DMS114 treated with DMSO at 0.1 percent for 48 hours (cell line): ENCODE data around the gene CRHBP.
"Not testable (repeated sequence)": the region's sequence is repeated elsewhere in the genome, so short reads cannot be mapped to it uniquely, and the experiment has no call there.

Experiments
- DNase-seq: peaks from one replicate; lab custom pipeline; 2025; ENCODE audit not compliant: unreplicated experiment; lab: John Stamatoyannopoulos, UW

The CRHBP gene, protein sequence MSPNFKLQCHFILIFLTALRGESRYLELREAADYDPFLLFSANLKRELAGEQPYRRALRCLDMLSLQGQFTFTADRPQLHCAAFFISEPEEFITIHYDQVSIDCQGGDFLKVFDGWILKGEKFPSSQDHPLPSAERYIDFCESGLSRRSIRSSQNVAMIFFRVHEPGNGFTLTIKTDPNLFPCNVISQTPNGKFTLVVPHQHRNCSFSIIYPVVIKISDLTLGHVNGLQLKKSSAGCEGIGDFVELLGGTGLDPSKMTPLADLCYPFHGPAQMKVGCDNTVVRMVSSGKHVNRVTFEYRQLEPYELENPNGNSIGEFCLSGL

DNA sequence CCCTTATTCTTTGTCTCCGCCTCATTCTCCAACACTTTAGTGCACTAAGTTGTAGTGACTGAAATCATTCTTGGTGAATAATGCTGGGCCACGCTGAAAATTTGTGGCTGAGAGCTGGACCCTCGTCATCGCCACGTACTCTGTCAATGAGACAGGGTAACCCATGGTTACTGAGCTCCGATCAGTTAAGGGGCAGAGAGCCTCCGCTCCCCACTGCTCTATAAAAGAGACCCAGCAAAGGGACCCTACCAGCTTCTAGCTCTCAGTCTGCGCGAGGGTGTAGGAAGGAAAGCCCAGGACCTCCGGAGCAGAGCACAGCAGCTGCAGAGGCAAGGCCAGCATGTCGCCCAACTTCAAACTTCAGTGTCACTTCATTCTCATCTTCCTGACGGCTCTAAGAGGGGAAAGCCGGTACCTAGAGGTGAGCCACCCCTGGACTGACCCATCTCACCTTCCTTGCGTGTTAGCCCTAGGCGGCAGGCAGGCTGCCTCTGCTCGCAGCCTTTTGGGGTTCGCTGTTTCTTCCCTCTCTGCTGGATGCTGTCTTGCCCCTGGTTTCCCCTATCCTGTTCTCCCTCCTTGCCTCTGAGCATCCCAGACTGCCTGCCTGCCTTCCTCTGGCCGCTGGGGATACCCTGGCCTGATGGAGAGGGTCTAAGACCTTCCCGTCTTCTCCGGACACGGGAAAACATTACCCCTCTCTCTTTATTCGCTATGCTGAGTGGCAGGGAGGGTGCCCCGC is at the start of gene CRHBP:
Gene CRHBP, plus strand, starts transcription at position 251 of the 742 bp plus-strand sequence. Its CDS starts 90 bp downstream, at position 341.
- peak; percentile 10 for DNase-seq

DNA sequence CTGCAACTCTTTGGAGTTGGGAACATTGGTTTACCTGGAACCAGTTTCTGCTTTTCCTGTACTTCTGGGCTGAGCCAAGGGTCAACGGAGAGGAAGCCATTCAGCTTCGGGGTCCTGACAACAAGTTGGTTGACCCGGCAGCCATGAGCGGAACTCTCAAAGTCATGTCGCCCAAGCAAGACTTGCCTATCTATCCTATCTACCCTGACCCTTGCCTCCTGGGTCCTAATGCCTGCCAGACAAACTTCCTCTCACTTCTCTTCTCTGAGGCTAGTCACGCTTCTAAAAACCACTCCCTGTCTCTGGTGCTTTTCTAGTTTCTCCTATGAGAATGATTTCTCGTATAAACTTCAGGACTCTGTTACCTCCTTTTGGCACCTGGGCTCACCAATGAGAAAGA is 44.7 kb upstream of the CRHBP start:
- no peak for DNase-seq

DNA sequence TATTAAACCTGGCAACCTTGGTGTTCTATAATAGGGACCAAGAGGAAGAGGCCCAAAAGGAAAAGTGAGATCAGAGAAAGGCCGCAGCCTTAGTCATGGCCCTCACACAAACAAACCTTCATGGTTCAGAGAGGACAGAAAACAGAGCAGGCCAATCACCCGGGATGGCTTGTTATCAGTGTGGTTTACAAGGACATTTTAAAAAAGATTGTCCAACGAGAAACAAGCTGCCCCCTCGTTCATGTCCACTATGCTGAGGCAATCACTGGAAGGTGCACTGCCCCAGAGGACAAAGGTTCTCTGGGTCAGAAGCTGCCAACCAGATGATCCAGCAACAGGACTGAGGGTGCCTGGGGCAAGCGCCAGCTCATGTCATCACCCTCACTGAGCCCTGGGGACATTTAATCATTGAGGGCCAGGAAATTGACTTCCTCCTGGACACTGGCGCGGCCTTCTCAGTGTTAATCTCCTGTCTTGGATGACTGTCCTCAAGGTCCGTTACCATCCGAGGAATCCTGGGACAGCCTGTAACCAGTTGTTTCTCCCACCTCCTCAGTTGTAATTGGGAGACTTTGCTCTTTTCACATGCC is 42.4 kb upstream of the CRHBP start:
- not testable (repeated sequence) for DNase-seq

DNA sequence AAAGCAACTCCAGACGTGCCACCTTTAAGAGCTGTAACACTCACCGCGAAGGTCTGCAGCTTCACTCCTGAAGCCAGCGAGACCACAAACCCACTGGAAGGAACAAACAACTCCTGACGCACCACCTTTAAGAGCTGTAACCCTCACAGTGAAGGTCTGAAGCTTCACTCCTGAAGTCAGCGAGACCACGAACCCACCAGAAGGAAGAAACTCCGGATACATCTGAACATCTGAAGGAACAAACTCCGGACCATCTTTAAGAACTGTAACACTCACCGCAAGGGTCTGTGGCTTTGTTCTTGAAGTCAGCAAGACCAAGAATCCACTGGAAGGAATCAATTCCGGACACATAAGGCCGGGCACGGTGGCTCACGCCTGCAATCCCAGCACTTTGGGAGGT is 38.2 kb upstream of the CRHBP start:
- not testable (repeated sequence) for DNase-seq

DNA sequence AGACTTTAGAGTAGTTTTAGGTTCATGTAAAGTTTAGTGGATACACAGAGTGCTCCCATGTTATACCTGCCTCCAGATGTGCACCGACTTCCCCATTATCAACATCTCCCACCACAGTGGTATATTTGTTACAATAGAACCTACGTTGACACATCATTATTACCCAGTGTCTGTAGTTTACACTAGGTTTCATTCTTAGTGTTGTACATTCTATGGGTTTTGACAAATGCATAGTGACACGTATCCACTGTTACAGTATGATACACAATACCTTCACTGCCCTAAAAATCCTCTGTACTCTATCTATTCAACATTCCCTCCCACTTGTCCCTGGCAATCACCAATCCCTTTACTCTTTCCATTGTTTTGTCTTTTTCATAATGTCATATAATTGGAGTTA is 34.3 kb upstream of the CRHBP start:
- DNase-seq = no peak

DNA sequence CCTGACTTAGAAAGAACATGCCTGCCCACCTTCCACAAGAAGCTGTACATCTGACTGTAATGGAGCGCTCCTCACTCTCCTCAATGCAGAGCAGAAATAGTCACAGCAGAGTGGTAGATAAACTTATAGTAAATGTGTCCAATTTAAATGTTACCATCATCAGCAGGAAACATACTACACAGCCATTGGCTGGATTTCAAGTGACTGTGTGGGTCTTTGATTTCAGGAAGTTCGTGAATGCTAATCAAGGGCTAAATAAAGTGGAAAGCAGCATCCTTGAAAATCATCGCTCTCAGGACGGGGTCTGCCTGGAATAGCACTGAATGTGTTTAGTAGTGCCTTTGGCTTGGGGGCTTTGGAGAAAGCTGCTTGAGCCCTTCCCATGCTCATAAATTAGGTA is 32.4 kb upstream of the CRHBP start:
- DNase-seq = no peak

DNA sequence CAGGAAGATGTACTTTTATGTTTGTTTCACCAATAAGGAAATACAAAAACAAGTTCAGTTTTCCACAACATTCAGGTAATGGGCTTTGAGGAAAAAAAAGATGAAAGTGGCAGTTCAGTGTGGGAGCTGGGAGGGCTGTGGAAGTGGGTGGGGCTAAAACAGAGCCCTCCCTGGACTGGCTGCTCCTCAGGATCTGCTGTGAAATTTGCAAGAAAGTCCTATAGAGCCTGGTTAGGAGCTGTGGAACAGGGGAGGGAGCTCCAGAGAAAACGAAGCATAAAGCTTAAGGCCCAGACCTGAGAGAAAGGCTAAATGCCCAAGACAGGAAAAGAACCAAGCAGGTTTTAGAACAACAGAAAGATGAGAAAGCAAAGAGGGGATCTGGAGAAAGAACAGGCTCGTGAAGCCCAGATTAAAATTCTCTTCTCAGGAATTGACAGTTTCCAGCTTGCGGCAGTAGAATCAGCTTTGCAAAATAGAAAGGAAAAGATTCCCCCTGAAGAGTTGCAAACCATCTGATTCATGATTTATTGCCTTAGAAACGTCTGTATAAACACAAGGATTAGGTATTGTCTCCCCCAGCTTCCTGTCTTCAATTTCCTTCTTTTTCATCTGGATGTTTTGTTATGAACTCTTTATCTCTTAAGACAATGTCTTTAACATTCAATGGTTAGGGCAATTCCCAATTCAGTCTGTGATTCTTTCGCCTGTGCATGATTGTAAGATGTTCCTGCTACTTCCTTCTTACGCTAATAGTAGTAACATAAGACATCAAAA is 26.3 kb upstream of the CRHBP start:
- no peak for DNase-seq

DNA sequence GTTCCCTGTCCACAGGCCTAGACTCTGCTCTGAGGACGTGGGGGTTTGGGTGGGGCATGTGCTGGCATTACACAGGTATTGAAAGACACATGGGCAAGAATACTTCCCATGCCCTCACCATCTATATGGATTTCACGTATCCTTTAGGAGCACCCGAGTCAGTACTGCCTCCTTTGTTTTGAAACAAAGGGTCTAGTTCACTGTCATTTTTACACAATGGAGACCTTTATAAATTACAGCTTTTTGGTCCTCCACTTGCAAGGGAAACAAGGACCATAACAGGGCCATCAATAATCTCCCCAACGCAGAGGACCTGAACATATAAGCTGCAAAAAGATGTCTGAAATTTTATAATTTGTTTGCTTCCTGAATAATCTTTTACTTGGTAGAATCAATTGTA is 24.9 kb upstream of the CRHBP start:
- DNase-seq = no peak

DNA sequence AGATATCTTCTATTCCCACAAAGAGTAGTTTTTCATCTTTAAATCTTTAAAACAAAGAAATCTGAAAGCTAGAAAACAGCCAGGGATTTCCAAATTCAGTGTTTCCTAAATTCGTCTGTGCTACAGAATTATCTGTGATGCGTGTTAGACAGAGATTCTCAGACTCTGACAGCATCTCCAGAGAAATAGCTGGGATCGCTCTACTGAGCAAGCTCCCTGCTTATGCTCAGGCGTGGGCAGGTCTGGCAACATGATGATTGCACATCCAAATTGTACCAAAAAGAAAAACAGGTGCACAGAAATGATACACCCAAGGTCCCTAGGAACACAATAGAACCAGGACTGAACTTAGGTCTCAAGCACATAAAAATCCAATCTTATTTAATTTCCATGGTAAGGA is 22.8 kb upstream of the CRHBP start:
- DNase-seq = no peak

DNA sequence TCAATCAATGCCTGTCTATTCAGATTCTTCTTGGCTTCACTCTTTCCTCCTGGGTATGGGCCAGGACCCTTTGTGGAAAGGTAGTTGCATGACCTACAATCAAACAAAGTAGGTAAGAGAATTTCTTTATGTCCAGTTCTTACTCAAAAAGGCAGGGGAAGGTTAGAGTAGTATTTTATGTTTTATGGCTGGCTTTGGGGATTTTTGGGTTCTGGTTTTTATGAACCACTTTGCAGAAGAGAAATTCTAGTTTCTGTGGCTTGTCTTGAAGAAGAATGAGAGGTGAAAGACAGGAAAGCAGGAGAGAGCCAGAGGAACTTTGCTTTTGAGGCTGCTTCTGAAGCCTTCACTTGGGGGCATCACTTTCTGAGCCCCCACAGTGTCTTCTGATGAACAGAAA is 14.7 kb upstream of the CRHBP start:
- DNase-seq = no peak

DNA sequence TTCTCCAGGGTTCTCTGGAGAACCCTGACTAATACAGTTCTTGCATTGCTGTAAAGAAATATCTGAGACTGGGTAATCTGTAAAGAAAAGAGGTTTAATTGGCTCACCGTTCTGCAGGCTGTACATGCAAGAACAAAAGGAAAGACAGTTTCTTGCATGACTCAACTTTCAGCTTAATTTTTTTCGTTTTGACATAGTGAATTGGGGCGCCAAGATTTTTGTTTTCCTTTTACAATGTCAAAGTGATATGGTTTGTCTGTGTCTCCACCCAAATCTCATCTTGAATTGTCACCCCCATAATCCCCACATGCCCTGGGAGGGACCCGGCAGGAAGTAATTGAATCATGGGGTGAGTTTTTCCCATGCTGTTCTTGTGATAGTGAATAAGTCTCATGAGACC is 11.8 kb upstream of the CRHBP start:
- DNase-seq = no peak

DNA sequence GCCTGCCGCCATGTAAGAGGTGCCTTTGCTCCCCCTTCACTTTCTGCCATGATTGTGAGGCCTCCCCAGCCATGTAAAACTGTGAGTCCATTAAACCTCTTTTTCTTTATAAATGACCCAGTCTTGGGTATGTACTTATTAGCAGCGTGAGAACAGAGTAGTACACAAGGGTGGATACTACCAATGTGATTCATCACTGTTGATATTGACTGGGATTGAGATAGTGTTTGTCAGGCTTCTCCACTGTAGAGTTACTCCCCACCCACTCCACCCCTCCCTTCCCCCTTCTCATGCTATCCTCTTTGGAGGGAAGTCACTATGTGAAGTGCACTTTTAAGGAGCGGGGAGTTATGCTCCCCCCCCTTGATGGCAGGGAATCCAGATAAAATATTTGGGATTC is 11.4 kb upstream of the CRHBP start:
- DNase-seq = no peak

DNA sequence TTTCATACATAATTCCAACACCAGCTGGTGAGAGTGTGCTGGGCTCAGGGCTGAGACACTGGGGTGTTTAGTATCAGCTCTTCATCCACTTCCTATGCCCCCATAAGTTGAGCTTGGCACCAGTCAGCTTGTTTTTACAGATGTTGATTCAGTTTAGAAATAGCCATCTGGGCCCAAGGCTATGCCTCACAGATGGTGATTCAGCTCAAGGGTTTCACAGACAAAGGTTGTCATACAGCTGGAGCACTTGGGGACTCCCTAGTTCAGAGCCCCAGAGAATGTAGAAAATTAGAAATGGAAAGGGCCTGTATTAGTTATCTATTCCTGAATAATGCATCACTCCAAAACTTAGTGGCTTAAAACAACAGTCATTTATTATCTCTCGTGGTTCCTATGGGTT is 10.3 kb upstream of the CRHBP start:
- no peak for DNase-seq

DNA sequence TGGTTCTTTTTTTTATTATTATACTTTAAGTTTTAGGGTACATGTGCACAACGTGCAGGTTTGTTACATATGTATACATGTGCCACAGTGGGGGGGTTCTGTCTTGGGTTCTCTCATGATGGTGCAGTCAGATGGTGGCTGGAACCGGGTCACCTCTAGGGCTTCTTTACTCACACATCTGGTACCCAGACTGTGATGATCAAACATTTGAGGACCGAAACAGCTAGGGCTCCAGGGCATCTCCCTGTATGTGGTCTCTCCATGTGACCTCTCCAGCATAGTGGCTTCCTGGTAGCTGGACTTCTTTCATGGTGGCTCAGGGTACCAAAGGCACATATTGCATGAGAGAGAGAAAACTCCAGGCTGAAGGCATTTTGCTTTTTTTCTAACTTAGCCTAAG is 9.8 kb upstream of the CRHBP start:
- no peak for DNase-seq

DNA sequence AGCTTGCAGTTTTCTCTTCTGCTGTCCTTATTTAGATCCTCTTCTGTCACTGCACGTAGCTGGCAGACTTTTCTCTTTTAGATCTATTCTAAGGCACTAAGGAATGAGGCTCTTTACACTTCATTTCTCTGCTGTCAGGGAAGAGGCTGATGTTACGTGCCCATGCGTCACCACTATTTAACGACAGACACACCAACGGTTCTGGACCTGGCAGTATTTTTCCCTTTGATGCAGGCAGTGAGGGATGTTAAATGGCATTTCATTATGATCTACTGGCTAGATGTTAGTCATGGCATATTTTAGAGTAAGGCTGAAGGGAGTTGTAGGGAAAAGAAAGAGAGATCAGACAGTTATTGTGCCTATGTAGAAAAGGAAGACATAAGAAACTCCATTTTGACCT is 8.2 kb upstream of the CRHBP start:
- no peak for DNase-seq

DNA sequence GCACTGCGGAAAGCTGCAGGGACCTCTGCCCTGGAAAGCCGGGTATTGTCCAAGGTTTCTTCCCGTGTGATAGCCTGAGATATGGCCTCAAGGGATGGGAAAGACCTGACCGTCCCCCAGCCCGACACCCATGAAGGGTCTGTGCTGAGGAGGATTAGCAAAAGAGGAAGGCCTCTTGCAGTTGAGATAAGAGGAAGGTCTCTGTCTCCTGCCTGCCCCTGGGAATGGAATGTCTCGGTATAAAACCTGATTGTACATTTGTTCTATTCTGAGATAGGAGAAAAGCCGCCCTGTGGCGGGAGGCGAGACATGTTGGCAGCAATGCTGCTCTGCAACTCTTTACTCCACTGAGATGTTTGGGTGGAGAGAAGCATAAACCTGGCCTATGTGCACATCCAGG is 7.6 kb upstream of the CRHBP start:
- DNase-seq = not testable (repeated sequence)

DNA sequence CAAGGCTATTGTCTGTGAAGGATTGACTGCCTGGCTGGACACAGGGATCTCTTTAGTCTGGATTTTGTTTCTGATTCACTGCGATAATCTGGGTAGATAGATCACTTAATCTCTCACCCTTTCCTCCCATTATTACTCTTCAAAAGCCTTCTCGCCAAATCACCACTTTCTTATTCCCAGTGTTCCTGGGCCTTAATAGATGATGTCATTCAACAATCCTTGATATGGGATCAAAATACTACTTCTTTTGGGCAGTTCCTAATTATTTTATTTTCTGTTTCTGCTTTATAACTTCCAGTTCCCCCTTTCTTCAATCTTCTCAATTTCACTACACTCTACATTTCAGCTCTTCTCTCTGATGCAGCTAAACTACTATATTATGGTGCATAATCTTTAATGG is 6.8 kb upstream of the CRHBP start:
- no peak for DNase-seq

DNA sequence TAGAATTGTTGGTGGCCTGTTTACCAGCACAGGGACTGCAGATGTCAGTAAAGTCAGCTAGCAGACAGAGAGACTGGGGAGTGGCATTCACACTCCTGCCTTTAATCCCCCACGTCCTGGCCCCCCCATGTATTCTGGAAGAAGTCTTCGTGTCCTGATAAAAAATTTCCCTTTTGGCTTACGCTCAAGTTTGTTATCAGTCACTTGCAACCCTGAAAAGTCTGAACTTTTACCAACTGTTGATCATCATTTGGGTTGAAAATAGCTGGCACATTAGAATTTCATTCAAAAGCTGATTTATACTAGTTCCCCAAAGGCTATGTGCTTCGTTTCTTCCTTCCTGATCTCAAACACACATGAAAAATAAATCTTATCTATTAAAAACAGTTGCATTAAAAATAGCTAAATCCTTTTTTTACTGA is 5.8 kb upstream of the CRHBP start:
- no peak for DNase-seq

DNA sequence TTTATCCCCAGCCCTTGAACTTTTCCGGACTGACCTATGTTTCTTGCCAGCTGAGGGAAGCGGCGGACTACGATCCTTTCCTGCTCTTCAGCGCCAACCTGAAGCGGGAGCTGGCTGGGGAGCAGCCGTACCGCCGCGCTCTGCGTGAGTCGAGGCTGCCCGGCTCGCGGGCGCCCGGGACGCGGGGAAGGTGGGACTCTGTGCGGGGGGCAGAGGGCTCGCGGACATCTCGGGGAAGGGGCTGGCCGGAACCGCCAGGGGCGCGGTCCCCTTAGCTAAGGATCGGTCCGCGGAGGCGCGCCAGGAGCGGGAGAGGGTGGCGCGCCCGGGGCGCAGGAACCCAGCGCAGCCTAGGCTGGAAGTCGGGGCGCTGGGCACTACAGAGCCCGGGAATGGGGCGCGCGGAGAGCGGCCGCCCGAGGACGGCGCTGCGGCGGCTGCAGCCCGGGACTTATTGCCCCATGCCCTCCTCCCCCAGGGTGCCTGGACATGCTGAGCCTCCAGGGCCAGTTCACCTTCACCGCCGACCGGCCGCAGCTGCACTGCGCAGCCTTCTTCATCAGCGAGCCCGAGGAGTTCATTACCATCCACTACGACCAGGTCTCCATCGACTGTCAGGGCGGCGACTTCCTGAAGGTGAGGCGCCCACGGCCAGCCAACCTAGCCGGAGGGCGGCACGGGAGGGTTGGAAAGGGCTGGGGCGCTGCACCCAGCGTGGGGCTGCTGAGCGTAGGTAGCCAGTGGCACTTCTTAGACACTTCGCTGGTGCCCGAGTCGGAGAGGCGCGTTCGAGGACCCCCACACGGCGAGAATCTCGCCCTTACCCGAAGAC is 922 bp downstream of the CRHBP start:
- no peak for DNase-seq

DNA sequence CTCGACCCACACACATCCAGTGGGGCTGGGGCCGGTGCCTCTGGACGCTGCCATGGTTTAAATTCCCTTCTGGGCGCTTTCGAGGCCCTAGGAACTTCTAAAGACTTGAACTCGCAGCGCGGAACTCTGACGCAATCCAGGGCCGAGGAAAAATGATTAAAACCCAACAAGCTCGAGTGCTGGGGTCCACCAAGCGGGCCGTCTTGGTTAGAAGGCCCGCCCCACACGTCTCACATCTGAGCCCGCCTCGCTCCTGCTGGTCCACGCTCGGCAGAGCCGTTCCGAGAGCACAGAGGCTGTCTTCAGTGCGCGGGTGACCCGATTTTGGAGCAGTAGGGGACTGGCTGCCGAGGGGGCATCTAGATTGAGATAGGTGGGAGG is 1.5 kb downstream of the CRHBP start:
- no peak for DNase-seq

DNA sequence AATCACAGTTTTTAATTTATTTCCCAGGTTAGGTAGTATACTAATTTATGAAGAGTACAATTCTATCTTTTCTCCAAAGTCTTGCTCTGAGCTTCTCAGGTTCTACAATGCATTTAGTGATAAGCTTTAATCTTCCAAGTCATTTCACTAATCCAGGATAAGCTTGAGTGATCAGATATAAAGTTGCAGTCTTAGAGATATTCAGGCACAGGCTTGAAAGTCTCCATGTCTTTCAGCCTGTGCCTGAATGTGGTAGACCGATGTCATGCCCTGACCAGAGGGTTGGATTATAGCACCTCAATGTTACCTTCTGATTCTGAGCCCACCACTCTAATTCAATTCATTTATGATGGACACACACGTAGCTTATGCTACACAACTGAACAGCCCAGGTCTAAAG is 3.2 kb downstream of the CRHBP start:
- no peak for DNase-seq
